ENCODE measurements around the gene FAM222B. TPM values are rescaled to one million over a fixed set of nuclear protein-coding genes. Genes with fewer than 3 reads are reported as not detected.

FAM222B gene
- total RNA-seq, 1 donor from 2014 or later = 14.2 TPM

DNA sequence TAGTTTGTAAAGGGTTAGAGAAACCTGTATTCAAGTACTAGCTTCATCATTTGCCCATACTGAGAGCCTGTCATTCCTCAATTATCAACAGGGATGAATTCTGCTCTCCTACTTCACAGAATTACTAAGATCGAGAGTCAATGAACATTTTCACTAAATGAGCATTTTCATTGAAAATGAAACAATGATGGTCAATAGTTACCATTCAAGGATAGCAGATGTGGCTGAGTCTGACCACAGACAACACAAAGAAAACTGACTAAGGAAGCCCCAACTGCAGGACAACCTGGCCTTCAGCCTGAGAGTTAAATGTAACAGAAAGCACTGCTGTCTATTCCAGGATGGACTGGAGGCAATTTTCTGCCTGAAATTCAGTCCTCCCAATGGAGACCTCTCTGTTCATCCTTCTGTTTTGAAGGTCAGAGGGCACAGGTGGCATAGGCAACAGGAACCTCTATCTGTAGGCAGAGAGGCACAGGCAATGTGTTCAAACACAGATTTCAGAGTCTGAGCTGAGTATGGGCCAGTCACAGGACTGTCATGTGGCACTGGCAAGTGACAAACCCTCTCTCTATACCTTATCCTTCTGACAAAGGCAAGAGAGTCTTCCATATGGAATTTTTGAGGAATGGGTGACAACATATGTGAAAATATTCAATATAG lies 79.3 kb downstream of the FAM222B start:
- no peak for DNase-seq (ENCODE audit: extremely low spot score in 2 of 2)
- Histone ChIP-seq H3K36me3 (peaks cover 0 to 27% of the 10 kb centered on the region in 2 donors), H3K27ac (no peak overlapping the region), H3K9me3 (no peaks in the 10 kb centered on the region), H3K4me1 (no peaks in the 10 kb centered on the region), H3K4me3 (no peak overlapping the region), H3K27me3 (no peaks in the 10 kb centered on the region)
- intact Hi-C loops (cut with DNase I) = loop anchor here (5.0 kb wide), 1 partner anchor 134 kb away; the partner anchor contains the start of gene FLOT2
- TF ChIP-seq POLR2A (IDR thresholded peaks at IDR 0.05) (no peak), POLR2AphosphoS5 (IDR thresholded peaks at IDR 0.05; ENCODE audit: insufficient read depth in 1 of 2, low read depth in 1 of 2) (no peak)
- TF ChIP-seq, protein P1, sequence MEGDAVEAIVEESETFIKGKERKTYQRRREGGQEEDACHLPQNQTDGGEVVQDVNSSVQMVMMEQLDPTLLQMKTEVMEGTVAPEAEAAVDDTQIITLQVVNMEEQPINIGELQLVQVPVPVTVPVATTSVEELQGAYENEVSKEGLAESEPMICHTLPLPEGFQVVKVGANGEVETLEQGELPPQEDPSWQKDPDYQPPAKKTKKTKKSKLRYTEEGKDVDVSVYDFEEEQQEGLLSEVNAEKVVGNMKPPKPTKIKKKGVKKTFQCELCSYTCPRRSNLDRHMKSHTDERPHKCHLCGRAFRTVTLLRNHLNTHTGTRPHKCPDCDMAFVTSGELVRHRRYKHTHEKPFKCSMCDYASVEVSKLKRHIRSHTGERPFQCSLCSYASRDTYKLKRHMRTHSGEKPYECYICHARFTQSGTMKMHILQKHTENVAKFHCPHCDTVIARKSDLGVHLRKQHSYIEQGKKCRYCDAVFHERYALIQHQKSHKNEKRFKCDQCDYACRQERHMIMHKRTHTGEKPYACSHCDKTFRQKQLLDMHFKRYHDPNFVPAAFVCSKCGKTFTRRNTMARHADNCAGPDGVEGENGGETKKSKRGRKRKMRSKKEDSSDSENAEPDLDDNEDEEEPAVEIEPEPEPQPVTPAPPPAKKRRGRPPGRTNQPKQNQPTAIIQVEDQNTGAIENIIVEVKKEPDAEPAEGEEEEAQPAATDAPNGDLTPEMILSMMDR (IDR thresholded peaks at IDR 0.05) = no peak

DNA sequence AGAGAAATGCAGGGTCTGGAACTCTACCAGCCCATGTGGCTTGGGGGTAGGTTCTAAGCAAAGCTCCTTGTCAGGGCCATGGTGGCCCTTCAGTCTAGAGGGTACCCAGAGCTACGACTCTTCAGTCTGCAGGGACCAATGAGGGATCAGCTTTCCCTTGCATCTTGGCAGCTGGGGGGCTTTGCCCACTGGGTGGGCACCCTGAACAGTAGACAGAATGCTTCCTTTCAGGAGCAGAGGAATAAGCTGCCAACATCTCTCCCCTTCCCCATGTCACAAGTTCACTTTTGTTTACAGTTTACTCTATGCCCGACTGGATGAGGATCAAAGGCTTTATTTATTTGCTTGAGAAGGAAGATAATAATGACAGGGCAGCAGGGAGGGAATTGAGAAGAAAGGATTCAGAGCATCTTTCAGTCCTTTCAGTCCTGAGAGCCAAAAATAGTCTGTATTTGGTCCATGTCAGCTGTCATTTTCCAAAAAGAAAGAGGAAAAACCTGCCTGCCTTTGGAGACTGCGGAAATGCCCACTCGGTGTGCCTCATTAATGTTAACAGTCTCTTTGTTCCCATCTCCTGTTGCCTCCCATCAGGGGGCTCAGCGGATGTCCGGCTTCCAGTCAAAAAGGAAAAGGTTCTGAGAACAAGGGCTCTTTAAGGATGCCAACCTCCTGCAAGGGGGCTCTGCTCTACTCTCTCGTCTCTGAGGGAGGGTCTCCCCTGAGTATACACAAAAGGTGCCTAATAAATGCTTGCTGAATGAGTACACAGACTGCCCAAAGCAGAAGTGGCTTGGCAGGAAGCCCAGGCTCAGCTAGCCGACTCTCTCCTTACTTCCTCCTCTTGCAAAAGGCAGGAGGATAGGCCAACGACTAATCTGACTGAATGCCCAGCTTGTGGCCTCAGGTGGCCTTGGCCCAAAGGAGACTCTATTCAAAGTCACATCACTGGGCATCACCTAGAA lies 81.7 kb downstream of the FAM222B start:
- Histone ChIP-seq H3K9me3 (no peaks in the 10 kb centered on the region), H3K27ac (no peak overlapping the region), H3K4me3 (no peak overlapping the region), H3K4me1 (no peaks in the 10 kb centered on the region), H3K27me3 (no peaks in the 10 kb centered on the region), H3K36me3 (peaks cover 0 to 20% of the 10 kb centered on the region in 2 donors)
- TF ChIP-seq, protein P1 (IDR thresholded peaks at IDR 0.05) = no peak
- TF ChIP-seq POLR2AphosphoS5 (IDR thresholded peaks at IDR 0.05; ENCODE audit: insufficient read depth in 1 of 2, low read depth in 1 of 2) = no peak
- no peak for TF ChIP-seq POLR2A (IDR thresholded peaks at IDR 0.05)
- intact Hi-C loops (cut with DNase I) = loop anchor here (5.0 kb wide), 1 partner anchor 136 kb away; the partner anchor contains the start of gene FLOT2
- no peak for DNase-seq (ENCODE audit: extremely low spot score in 2 of 2)

- intact Hi-C loops (cut with DNase I) = no loop called here
- DNase-seq (ENCODE audit: extremely low spot score in 2 of 2) = no peak
- Histone ChIP-seq H3K27me3 (no peaks in the 10 kb centered on the region), H3K4me1 (no peaks in the 10 kb centered on the region), H3K36me3 (peaks cover 0 to 20% of the 10 kb centered on the region in 2 donors), H3K27ac (no peak overlapping the region), H3K9me3 (no peaks in the 10 kb centered on the region), H3K4me3 (no peak overlapping the region)
- TF ChIP-seq POLR2AphosphoS5 (IDR thresholded peaks at IDR 0.05; ENCODE audit: insufficient read depth in 1 of 2, low read depth in 1 of 2) = no peak
- TF ChIP-seq, protein P1 (IDR thresholded peaks at IDR 0.05) = no peak
- no peak for TF ChIP-seq POLR2A (IDR thresholded peaks at IDR 0.05)
Measured at GRCh38 chr17:28759256-28759865, 83.2 kb downstream of the FAM222B start.

DNA sequence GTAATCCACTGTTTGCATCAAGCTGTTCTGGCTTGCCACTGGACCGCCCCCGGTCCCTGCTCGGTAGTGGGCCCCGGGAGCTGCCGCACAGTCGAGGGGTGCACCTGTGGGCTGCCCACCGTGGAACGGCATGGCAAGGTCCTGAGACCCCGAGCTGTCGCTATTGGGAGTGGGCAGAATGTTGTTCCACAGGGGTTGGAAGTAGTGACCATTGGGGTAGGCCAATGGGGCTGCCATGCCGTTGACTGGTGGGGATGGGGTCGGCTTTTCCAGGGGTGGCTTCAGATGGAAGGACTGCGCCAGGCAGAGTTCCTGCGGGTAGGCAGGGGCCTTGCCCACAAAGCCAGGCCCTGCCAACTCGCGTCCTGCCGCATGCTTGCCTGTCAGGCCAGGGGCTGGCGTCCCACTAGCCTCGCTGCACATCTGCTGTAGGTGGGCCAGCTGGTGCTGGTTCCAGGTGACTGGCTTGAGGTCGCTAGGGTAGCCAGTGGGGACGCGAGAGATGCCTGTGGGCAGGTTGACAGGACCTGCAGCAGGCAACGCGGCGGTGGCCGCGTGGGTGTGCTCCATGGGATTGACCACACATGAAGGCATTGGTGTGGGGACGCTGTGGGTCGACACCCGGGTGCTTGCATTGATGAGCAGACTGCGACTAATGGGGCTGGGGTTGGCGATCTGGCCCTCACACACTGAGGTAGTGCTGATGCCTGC lies 84.0 kb downstream of the FAM222B start:
- no peak for DNase-seq (ENCODE audit: extremely low spot score in 2 of 2)
- intact Hi-C loops (cut with DNase I) = no loop called here

More for the DNA sequence above, 84.0 kb downstream of the FAM222B start:
- Histone ChIP-seq H3K36me3 (peaks cover 0 to 20% of the 10 kb centered on the region in 2 donors), H3K27me3 (no peaks in the 10 kb centered on the region), H3K9me3 (no peaks in the 10 kb centered on the region), H3K27ac (no peak overlapping the region), H3K4me3 (no peak overlapping the region), H3K4me1 (no peaks in the 10 kb centered on the region)
- TF ChIP-seq POLR2AphosphoS5 (IDR thresholded peaks at IDR 0.05; ENCODE audit: insufficient read depth in 1 of 2, low read depth in 1 of 2) (no peak), POLR2A (IDR thresholded peaks at IDR 0.05) (no peak)
- TF ChIP-seq, protein P1 (IDR thresholded peaks at IDR 0.05) = no peak
